Tibial nerve (tissue), 4 donors: Measurements from ENCODE around the gene ATOH7. TPM values are rescaled to one million over a fixed set of nuclear protein-coding genes. Genes with fewer than 3 reads are reported as not detected.

Source experiments
- DNase-seq, 2 donors: peaks; one replicate each; pipeline ENCODE4 v3.0.0-alpha.2; 2019; ENCODE audit warnings: low spot score in 2 of 2
- H3K27ac ChIP-seq, 4 donors: fragments of 200-600 bp; sonication (generic) in 3 of 4; one replicate each; pipeline ENCODE4 v1.5.1; 2017 to 2019; ENCODE audit warnings: mild to moderate bottlenecking in 1 of 4
- H3K27me3 ChIP-seq, 2 donors: fragments of 200-600 bp; sonication (generic) in 1 of 2; one replicate each; pipeline versions ENCODE4 v1.5.1 to v1.6.0; 2017 to 2019
- H3K36me3 ChIP-seq, 3 donors: fragments of 200-600 bp; sonication (generic); one replicate each; pipeline ENCODE4 v1.5.1; 2018 to 2019
- H3K4me1 ChIP-seq, 4 donors: fragments of 200-600 bp; sonication (generic) in 3 of 4; one replicate each; pipeline ENCODE4 v1.5.1; 2017 to 2019
- H3K4me3 ChIP-seq, 4 donors: fragments of 200-600 bp; sonication (generic) in 3 of 4; one replicate each; pipeline ENCODE4 v1.5.1; 2017 to 2019; ENCODE audit warnings: mild to moderate bottlenecking in 1 of 4, moderate library complexity in 1 of 4
- H3K9me3 ChIP-seq, 4 donors: fragments of 200-600 bp; sonication (generic) in 3 of 4; one replicate each; pipeline ENCODE4 v1.5.1; 2017 to 2019
- CTCF ChIP-seq, 5 experiments: fragments of 200-600 bp in 3 of 5; fragments of 450-650 bp in 2 of 5; sonication (generic) in 3 of 5; IDR thresholded peaks; one replicate each; pipeline ENCODE4 v1.5.1; 2016 to 2019; ENCODE audit warnings: antibody characterized with exemption in 5 of 5, mild to moderate bottlenecking in 3 of 5, moderate library complexity in 2 of 5
- EP300 ChIP-seq, 2 donors: sonication (generic); formaldehyde crosslinking; IDR thresholded peaks; one replicate each; pipeline ENCODE4 v1.6.1; 2017; ENCODE audit warnings: antibody characterized with exemption in 2 of 2, mild to moderate bottlenecking in 1 of 2
- POLR2A ChIP-seq, 2 donors: fragments of 450-650 bp; IDR thresholded peaks; one replicate each; pipeline ENCODE4 v1.6.1; 2017; ENCODE audit warnings: antibody characterized with exemption in 2 of 2, mild to moderate bottlenecking in 2 of 2, moderate library complexity in 2 of 2
- WGBS, 2 donors: methylation state at CpG; one replicate each; pipeline ENCODE4 v1.1.5; 2018; 5-methylcytosine and 5-hydroxymethylcytosine counted together
- total RNA-seq, 4 donors: library from RNA; depleted of rRNA; stranded (reverse); fragments of >200 nt; gene quantifications; one replicate each; pipeline ENCODE4 v1.1.0, GENCODE V29; 2016

ATOH7 gene
- total RNA-seq, 4 donors from 2014 or later = 0.42 TPM; not detected in 3

DNA sequence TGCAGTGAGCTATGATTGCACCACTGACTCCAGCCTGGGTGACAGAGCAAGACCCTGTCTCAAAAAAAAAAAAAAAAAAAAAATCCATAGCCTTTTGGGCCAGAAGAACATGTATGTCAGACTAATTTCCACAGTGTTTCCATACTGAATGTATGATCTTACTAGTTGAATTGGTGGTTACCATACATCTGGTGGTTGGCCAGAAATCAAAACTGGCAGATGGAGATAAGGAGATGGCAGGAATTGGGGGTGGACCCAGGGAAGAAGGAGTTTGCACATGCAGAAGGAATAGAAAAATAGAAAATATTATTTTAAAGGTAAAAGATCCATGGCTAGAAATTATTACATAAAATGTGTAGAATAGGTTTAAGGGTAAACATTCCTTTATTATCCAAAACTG lies 3.7 kb upstream of the ATOH7 start:
- DNase-seq = no peak
- H3K4me3 ChIP-seq = no peak overlapping the region
- peaks cover 0 to 12% (median 0%) of the 10 kb centered on the region in 4 donors for H3K4me1 ChIP-seq
- no peaks in the 10 kb centered on the region for H3K36me3 ChIP-seq
- H3K9me3 ChIP-seq = no peaks in the 10 kb centered on the region
- no peaks in the 10 kb centered on the region for H3K27me3 ChIP-seq
- no peak overlapping the region for H3K27ac ChIP-seq
- TF ChIP-seq POLR2A (IDR thresholded peaks at IDR 0.05) = no peak
- no peak for TF ChIP-seq EP300 (IDR thresholded peaks at IDR 0.05)
- no peak for TF ChIP-seq CTCF (IDR thresholded peaks at IDR 0.05)

DNA sequence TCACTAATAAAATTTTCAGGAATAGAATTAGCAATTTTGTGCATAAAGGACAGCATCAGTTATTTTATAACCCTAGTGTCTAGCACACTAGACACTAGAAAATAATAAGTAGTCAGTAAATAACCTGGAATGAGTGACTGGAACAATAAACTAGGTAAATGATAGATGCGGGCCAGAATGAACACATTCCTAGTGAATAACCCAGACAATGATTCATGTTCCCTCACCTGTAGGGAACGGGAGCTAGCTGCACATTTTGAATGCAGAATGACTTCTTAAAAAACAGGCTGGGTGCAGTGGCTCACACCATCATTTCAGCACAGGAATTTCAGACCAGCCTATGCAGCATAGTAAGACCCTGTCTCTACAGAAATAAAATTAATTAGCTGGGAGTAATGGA lies 3.2 kb upstream of the ATOH7 start:
- no peaks in the 10 kb centered on the region for H3K9me3 ChIP-seq
- no peak for DNase-seq
- TF ChIP-seq CTCF (IDR thresholded peaks at IDR 0.05) = no peak
- TF ChIP-seq EP300 (IDR thresholded peaks at IDR 0.05) = no peak
- no peak for TF ChIP-seq POLR2A (IDR thresholded peaks at IDR 0.05)
- H3K4me3 ChIP-seq = no peak overlapping the region
- no peaks in the 10 kb centered on the region for H3K36me3 ChIP-seq
- peaks cover 0 to 16% (median 0%) of the 10 kb centered on the region in 4 donors for H3K4me1 ChIP-seq
- 72 to 85% methylated on average over 2 of the region's 2 CpGs for WGBS, 2 donors
- no peaks in the 10 kb centered on the region for H3K27me3 ChIP-seq
- no peak overlapping the region for H3K27ac ChIP-seq

- TF ChIP-seq CTCF (IDR thresholded peaks at IDR 0.05) (no peak), POLR2A (IDR thresholded peaks at IDR 0.05) (no peak), EP300 (IDR thresholded peaks at IDR 0.05) (no peak)
- DNase-seq = no peak
- Histone ChIP-seq H3K9me3 (no peaks in the 10 kb centered on the region), H3K27me3 (no peaks in the 10 kb centered on the region), H3K27ac (no peak overlapping the region), H3K4me1 (peaks cover 0 to 16% (median 0%) of the 10 kb centered on the region in 4 donors), H3K4me3 (no peak overlapping the region), H3K36me3 (no peaks in the 10 kb centered on the region)
- 70 to 78% methylated on average over 3 of the region's 3 CpGs for WGBS, 2 donors
Observed at GRCh38 chr10:68233046-68233445, 1.1 kb upstream of the ATOH7 start.

- peak overlapping the region; percentile 51 to 62 (median 56) for H3K4me3 ChIP-seq
- peak overlapping the region; percentile 64 to 88 (median 80) for H3K27ac ChIP-seq
- TF ChIP-seq CTCF (IDR thresholded peaks at IDR 0.05) (peak in 4 of 5 experiments; percentile 25 to 64 (median 46)), POLR2A (IDR thresholded peaks at IDR 0.05) (peak in 1 of 2 donors; percentile 37), EP300 (IDR thresholded peaks at IDR 0.05) (peak in 1 of 2 donors; percentile 38)
- no peaks in the 10 kb centered on the region for H3K9me3 ChIP-seq
- WGBS, 2 donors = 0 to 1% methylated on average over 25 to 61 of the region's 81 CpGs
- H3K27me3 ChIP-seq = no peaks in the 10 kb centered on the region
- H3K4me1 ChIP-seq = peaks cover 0 to 16% (median 0%) of the 10 kb centered on the region in 4 donors
- H3K36me3 ChIP-seq = no peaks in the 10 kb centered on the region
- DNase-seq = peak; percentile 11 to 33
Observed at GRCh38 chr10:68231106-68231816, 652 bp downstream of the ATOH7 start.

GRCh38 chr10:68230268-68230667 lies 1.6 kb downstream of the ATOH7 start:
- TF ChIP-seq EP300 (IDR thresholded peaks at IDR 0.05) (no peak), POLR2A (IDR thresholded peaks at IDR 0.05) (no peak), CTCF (IDR thresholded peaks at IDR 0.05) (no peak)
- 83 to 85% methylated on average over 5 of the region's 5 CpGs for WGBS, 2 donors

More at GRCh38 chr10:68230268-68230667, 1.6 kb downstream of the ATOH7 start:
- Histone ChIP-seq H3K27ac (no peak overlapping the region), H3K4me1 (peaks cover 0 to 16% (median 0%) of the 10 kb centered on the region in 4 donors), H3K9me3 (no peaks in the 10 kb centered on the region), H3K27me3 (no peaks in the 10 kb centered on the region), H3K36me3 (no peaks in the 10 kb centered on the region), H3K4me3 (no peak overlapping the region)
- DNase-seq = no peak
